ENCODE results near the gene PROSER3. TPM values are rescaled to one million over a fixed set of nuclear protein-coding genes. Genes with fewer than 3 reads are reported as not detected.
"Not testable (repeated sequence)": the region's sequence is repeated elsewhere in the genome, so short reads cannot be mapped to it uniquely, and the experiment has no call there.

Gene PROSER3
- total RNA-seq, 1 donor from 2014 or later = 6.1 TPM

GRCh38 chr19:35767288-35768081 lies 9.5 kb downstream of the PROSER3 start:
- no peak for TF ChIP-seq CTCF (IDR thresholded peaks at IDR 0.05; ENCODE audit: insufficient read depth, low read length, poor library complexity, severe bottlenecking)
- H3K36me3 ChIP-seq (ENCODE audit: control insufficient read depth, insufficient read depth, low read length) = no peaks in the 10 kb centered on the region
- DNase-seq (ENCODE audit: low read depth) = no peak
- H3K27me3 ChIP-seq (ENCODE audit: control insufficient read depth, insufficient read depth, low read length) = no peaks in the 10 kb centered on the region
- H3K4me3 ChIP-seq (ENCODE audit: low read depth, low read length) = no peak overlapping the region

- no peak overlapping the region for H3K4me3 ChIP-seq (ENCODE audit: low read depth, low read length)
- DNase-seq (ENCODE audit: low read depth) = no peak
- H3K27me3 ChIP-seq (ENCODE audit: control insufficient read depth, insufficient read depth, low read length) = no peaks in the 10 kb centered on the region
- H3K36me3 ChIP-seq (ENCODE audit: control insufficient read depth, insufficient read depth, low read length) = no peaks in the 10 kb centered on the region
- TF ChIP-seq CTCF (IDR thresholded peaks at IDR 0.05; ENCODE audit: insufficient read depth, low read length, poor library complexity, severe bottlenecking) = no peak
These were observed 10.1 kb downstream of the PROSER3 start for GRCh38 chr19:35768082-35768421.

- not testable (repeated sequence) for H3K36me3 ChIP-seq (ENCODE audit: control insufficient read depth, insufficient read depth, low read length); DNase-seq (ENCODE audit: low read depth); H3K4me3 ChIP-seq (ENCODE audit: low read depth, low read length); H3K27me3 ChIP-seq (ENCODE audit: control insufficient read depth, insufficient read depth, low read length)
These were observed 14.4 kb downstream of the PROSER3 start for GRCh38 chr19:35772362-35772761.

GRCh38 chr19:35773020-35773806 lies 15.2 kb downstream of the PROSER3 start:
- peak; percentile 47 for DNase-seq (ENCODE audit: low read depth)
- TF ChIP-seq CTCF (IDR thresholded peaks at IDR 0.05; ENCODE audit: insufficient read depth, low read length, poor library complexity, severe bottlenecking) = no peak

GRCh38 chr19:35774274-35775045 lies 16.5 kb downstream of the PROSER3 start:
- H3K4me3 ChIP-seq (ENCODE audit: low read depth, low read length) = no peak overlapping the region
- TF ChIP-seq CTCF (IDR thresholded peaks at IDR 0.05; ENCODE audit: insufficient read depth, low read length, poor library complexity, severe bottlenecking) = no peak
- no peaks in the 10 kb centered on the region for H3K27me3 ChIP-seq (ENCODE audit: control insufficient read depth, insufficient read depth, low read length)
- no peaks in the 10 kb centered on the region for H3K36me3 ChIP-seq (ENCODE audit: control insufficient read depth, insufficient read depth, low read length)
- no peak for DNase-seq (ENCODE audit: low read depth)

More at GRCh38 chr19:35773020-35773806, 15.2 kb downstream of the PROSER3 start:
- Histone ChIP-seq H3K4me3 (ENCODE audit: low read depth, low read length) (no peak overlapping the region), H3K27me3 (ENCODE audit: control insufficient read depth, insufficient read depth, low read length) (no peaks in the 10 kb centered on the region), H3K36me3 (ENCODE audit: control insufficient read depth, insufficient read depth, low read length) (no peaks in the 10 kb centered on the region)

GRCh38 chr19:35775046-35775297 lies 17.0 kb downstream of the PROSER3 start:
- no peaks in the 10 kb centered on the region for H3K27me3 ChIP-seq (ENCODE audit: control insufficient read depth, insufficient read depth, low read length)
- no peak for TF ChIP-seq CTCF (IDR thresholded peaks at IDR 0.05; ENCODE audit: insufficient read depth, low read length, poor library complexity, severe bottlenecking)
- H3K36me3 ChIP-seq (ENCODE audit: control insufficient read depth, insufficient read depth, low read length) = no peaks in the 10 kb centered on the region
- DNase-seq (ENCODE audit: low read depth) = no peak
- no peak overlapping the region for H3K4me3 ChIP-seq (ENCODE audit: low read depth, low read length)
